ENCODE results near the gene DUXA. TPM values are rescaled to one million over a fixed set of nuclear protein-coding genes. Genes with fewer than 3 reads are reported as not detected.
"Not testable (repeated sequence)": the region's sequence is repeated elsewhere in the genome, so short reads cannot be mapped to it uniquely, and the experiment has no call there.

DUXA gene
- total RNA-seq, 1 donor from 2014 or later: not detected

DNA sequence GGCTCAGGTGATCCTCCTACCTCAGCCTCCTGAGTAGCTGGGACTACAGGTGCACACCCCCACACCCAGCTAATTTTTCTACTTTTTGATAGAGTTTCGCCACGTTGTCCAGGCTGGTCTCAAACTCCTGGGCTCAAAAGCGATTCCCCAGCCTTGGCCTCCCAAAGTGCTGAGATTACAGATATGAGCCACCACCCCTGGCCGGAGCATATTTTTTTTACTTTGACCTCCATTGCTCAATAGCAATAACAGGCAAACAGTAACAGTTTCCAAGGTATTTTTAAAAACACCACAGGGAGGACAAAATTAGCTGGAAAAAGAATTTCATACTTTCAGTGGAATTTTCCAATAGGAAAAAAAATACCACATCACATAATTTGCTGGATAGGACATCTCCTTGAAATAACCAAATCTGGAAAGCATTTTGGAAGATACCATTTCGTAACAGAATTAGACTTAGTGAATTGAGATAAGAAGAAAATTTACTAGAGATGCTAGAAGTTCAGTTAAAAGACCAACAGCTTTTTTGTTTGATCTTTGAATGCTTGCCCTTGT, 5.2 kb downstream of the DUXA start:
- TF ChIP-seq, protein P1, sequence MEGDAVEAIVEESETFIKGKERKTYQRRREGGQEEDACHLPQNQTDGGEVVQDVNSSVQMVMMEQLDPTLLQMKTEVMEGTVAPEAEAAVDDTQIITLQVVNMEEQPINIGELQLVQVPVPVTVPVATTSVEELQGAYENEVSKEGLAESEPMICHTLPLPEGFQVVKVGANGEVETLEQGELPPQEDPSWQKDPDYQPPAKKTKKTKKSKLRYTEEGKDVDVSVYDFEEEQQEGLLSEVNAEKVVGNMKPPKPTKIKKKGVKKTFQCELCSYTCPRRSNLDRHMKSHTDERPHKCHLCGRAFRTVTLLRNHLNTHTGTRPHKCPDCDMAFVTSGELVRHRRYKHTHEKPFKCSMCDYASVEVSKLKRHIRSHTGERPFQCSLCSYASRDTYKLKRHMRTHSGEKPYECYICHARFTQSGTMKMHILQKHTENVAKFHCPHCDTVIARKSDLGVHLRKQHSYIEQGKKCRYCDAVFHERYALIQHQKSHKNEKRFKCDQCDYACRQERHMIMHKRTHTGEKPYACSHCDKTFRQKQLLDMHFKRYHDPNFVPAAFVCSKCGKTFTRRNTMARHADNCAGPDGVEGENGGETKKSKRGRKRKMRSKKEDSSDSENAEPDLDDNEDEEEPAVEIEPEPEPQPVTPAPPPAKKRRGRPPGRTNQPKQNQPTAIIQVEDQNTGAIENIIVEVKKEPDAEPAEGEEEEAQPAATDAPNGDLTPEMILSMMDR (IDR thresholded peaks at IDR 0.05; ENCODE audit: insufficient read depth, low read length, poor library complexity, severe bottlenecking): no peak
- no peak for DNase-seq (ENCODE audit: low read depth)
- no peak overlapping the region for H3K4me3 ChIP-seq (ENCODE audit: low read depth, low read length)
- no peaks in the 10 kb centered on the region for H3K36me3 ChIP-seq (ENCODE audit: control insufficient read depth, insufficient read depth, low read length)
- H3K27me3 ChIP-seq (ENCODE audit: control insufficient read depth, insufficient read depth, low read length): no peaks in the 10 kb centered on the region

DNA sequence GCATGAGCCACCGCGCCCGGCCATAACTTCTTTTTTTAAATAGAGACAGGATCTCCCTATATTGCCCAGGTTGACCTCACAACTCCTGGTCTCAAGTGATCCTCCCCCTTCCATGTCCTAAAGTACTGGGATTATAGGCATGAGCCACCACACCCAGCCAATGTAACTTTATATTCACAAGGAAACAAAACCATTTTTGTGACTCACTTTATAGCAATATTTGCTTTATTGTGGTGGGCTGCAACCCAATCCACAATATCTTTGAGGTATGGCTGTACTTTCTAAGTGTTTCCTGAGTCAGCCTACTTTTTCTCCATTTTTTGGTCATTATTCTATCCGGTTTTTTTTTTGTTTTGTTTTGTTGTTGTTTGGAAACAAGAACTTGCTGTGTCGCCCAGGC, 14.4 kb downstream of the DUXA start:
- H3K27me3 ChIP-seq (ENCODE audit: control insufficient read depth, insufficient read depth, low read length): no peaks in the 10 kb centered on the region
- no peak for DNase-seq (ENCODE audit: low read depth)
- H3K36me3 ChIP-seq (ENCODE audit: control insufficient read depth, insufficient read depth, low read length): no peaks in the 10 kb centered on the region
- H3K4me3 ChIP-seq (ENCODE audit: low read depth, low read length): no peak overlapping the region
- TF ChIP-seq, protein P1 (IDR thresholded peaks at IDR 0.05; ENCODE audit: insufficient read depth, low read length, poor library complexity, severe bottlenecking): no peak

DNA sequence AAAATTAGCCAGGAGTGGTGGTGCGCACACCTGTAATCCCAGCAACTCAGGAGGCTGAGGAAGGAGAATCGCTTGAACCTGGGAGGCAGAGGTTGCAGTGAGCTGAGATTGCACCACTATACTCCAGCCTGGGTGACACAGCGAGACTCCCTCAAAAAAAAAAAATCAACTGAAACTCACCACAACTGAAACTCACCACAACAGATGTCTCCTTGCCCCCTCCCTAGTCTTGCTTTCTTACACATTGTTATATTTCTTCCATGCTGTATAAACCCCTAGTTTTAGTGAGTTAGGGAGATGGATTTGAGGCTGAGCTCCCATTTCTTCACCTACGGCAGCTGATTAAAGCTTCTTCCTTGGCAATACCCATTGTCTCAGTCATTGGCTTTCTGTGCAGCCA, 25.6 kb downstream of the DUXA start:
- H3K27me3 ChIP-seq (ENCODE audit: control insufficient read depth, insufficient read depth, low read length): no peaks in the 10 kb centered on the region
- TF ChIP-seq, protein P1 (IDR thresholded peaks at IDR 0.05; ENCODE audit: insufficient read depth, low read length, poor library complexity, severe bottlenecking): no peak
- no peaks in the 10 kb centered on the region for H3K36me3 ChIP-seq (ENCODE audit: control insufficient read depth, insufficient read depth, low read length)
- no peak for DNase-seq (ENCODE audit: low read depth)
- no peak overlapping the region for H3K4me3 ChIP-seq (ENCODE audit: low read depth, low read length)

DNA sequence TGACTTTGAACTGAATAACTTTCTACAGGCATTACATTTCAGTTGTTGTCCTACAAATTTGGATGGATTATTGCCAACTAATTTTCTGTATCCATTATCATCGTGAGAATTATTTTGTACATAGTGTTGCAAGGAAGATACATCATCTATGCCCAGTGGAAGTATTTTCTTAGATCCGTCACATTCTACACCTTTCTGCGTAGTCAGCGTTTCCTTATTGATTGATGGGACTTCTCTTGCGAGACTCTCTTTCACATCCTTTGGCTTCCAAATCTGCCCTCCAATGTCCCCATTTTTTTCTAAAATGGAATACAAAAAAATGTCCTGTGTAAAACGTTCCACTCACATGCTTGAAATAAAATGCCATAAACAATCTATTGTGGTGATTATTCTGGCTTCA, 31.5 kb downstream of the DUXA start:
- no peak for DNase-seq (ENCODE audit: low read depth)
- H3K27me3 ChIP-seq (ENCODE audit: control insufficient read depth, insufficient read depth, low read length): no peaks in the 10 kb centered on the region
- no peaks in the 10 kb centered on the region for H3K36me3 ChIP-seq (ENCODE audit: control insufficient read depth, insufficient read depth, low read length)
- H3K4me3 ChIP-seq (ENCODE audit: low read depth, low read length): no peak overlapping the region
- TF ChIP-seq, protein P1 (IDR thresholded peaks at IDR 0.05; ENCODE audit: insufficient read depth, low read length, poor library complexity, severe bottlenecking): no peak

DNA sequence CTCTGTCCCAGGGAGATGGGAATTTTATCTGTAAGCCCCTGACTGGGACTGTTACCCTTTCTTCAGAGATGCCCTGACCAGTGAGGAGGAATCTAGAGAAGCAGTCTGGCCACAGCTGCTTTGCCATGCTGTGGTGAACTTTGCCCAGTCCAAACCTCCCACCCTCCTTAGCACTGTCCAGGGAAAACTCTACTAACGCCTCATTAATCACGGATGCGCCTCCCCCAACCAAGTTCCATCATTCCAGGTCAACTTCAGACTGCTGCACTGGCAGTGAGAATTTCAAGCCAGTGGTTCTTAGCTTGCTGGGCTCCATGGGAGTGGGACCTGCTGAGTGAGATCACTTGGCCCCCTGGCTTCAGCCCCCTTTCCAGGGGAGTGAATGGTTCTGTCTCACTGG, 39.9 kb downstream of the DUXA start:
- H3K4me3 ChIP-seq (ENCODE audit: low read depth, low read length); DNase-seq (ENCODE audit: low read depth); H3K27me3 ChIP-seq (ENCODE audit: control insufficient read depth, insufficient read depth, low read length); H3K36me3 ChIP-seq (ENCODE audit: control insufficient read depth, insufficient read depth, low read length): not testable (repeated sequence)

DNA sequence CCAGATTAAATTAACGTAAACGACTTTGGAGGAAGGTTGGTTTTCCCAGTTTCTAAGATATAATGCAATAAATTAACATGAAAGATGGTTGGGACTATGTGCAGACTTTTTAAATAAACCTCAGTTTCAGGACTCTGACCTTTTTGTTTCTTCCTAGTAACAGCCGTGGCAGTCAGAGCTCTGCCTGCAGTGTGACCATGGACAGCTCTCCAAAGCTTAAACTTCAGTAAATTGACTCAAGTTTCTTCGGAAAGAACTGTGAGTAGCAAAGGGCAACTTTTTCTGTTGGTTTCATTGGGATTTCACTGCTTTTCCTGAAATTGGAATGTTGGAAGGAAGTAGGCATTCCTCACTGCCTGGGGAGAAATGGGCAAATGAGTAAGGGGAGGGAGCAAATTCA, 43.4 kb downstream of the DUXA start:
- TF ChIP-seq, protein P1 (IDR thresholded peaks at IDR 0.05; ENCODE audit: insufficient read depth, low read length, poor library complexity, severe bottlenecking): no peak
- Histone ChIP-seq H3K4me3 (ENCODE audit: low read depth, low read length) (no peak overlapping the region), H3K36me3 (ENCODE audit: control insufficient read depth, insufficient read depth, low read length) (no peaks in the 10 kb centered on the region), H3K27me3 (ENCODE audit: control insufficient read depth, insufficient read depth, low read length) (no peaks in the 10 kb centered on the region)
- no peak for DNase-seq (ENCODE audit: low read depth)

All from kidney epithelial cell (primary cell).